GM23338 (cell line): Measurements from ENCODE around the gene GLUL. TPM values are rescaled to one million over a fixed set of nuclear protein-coding genes. Genes with fewer than 3 reads are reported as not detected.

Source experiments
- polyA plus RNA-seq: library from polyadenylated mRNA; unstranded; fragments of >200 nt; fragmentation: Nextera tagmentation; extraction: Ambion mirVana; gene quantifications from 2 replicates; pipeline ENCODE4 v1.2.1, GENCODE V29; 2016
- total RNA-seq: library from RNA; depleted of rRNA; stranded (reverse); fragments of >200 nt; shearing (Covaris generic); gene quantifications from 2 replicates; pipeline ENCODE4 v1.2.3, GENCODE V29; 2014; rRNA removed

The GLUL gene
- total and polyA plus RNA-seq, 2 experiments from 2014 or later = 254 to 356 TPM

Other genes starting within 250 kb of the GLUL start
- not detected in 2 replicates for gene TEDDM1, start 8.9 kb upstream of the GLUL start, total RNA-seq
- gene TEDDM1, start 8.9 kb upstream of the GLUL start, polyA plus RNA-seq = not detected in 2 replicates
- not detected in 2 replicates for gene RGSL1, start 58.4 kb upstream of the GLUL start, total RNA-seq
- gene RGSL1, start 58.4 kb upstream of the GLUL start, polyA plus RNA-seq = not detected in 2 replicates
- 0.85 and 0.94 TPM in 2 replicates for gene RNASEL, start 197.5 kb upstream of the GLUL start, total RNA-seq
- 0.37 and 0.38 TPM in 2 replicates for gene RNASEL, start 197.5 kb upstream of the GLUL start, polyA plus RNA-seq
- gene RGS16, start 212.6 kb upstream of the GLUL start, total RNA-seq = 15.4 and 18.2 TPM in 2 replicates
- gene RGS16, start 212.6 kb upstream of the GLUL start, polyA plus RNA-seq = 31.6 and 35.2 TPM in 2 replicates